HepG2 (cell line): ENCODE data around the gene TRIM54. TPM values are rescaled to one million over a fixed set of nuclear protein-coding genes. Genes with fewer than 3 reads are reported as not detected.

ENCODE experiments used
- CBX5 ChIP-seq: sonication (generic); formaldehyde crosslinking; IDR thresholded peaks from 2 replicates; pipeline ENCODE4 v1.4.0; 2020; ENCODE audit warnings: missing genetic modification reagents, borderline replicate concordance
- CREBL2 ChIP-seq: sonication (generic); formaldehyde crosslinking; IDR thresholded peaks from 2 replicates; pipeline ENCODE4 v1.8.1; 2023; ENCODE audit warnings: missing genetic modification reagents, mild to moderate bottlenecking, borderline replicate concordance
- FUBP1 ChIP-seq: sonication (generic); formaldehyde crosslinking; IDR thresholded peaks from 2 replicates; pipeline ENCODE4 v1.5.1; 2020; ENCODE audit warnings: missing genetic modification reagents, mild to moderate bottlenecking, borderline replicate concordance
- HMG20A ChIP-seq: IDR thresholded peaks from 2 replicates; pipeline ENCODE4 v1.6.1; 2016; ENCODE audit warnings: borderline replicate concordance
- ISX ChIP-seq: sonication (generic); formaldehyde crosslinking; conservative IDR thresholded peaks from 2 replicates; pipeline ENCODE4 v1.5.0; 2020; ENCODE audit warnings: missing genetic modification reagents
- MLXIP ChIP-seq: sonication (generic); formaldehyde crosslinking; IDR thresholded peaks from 2 replicates; pipeline ENCODE4 v1.9.0; 2021; ENCODE audit warnings: missing genetic modification reagents, borderline replicate concordance
- SALL2 ChIP-seq: sonication (generic); formaldehyde crosslinking; IDR thresholded peaks from 2 replicates; pipeline ENCODE4 v1.8.1; 2023; ENCODE audit warnings: mild to moderate bottlenecking, missing genetic modification reagents, inconsistent platforms
- TEAD2 ChIP-seq: sonication (generic); formaldehyde crosslinking; IDR thresholded peaks from 2 replicates; pipeline ENCODE4 v1.9.0; 2021; ENCODE audit warnings: missing genetic modification reagents
- THAP11 ChIP-seq: IDR thresholded peaks from 2 replicates; pipeline ENCODE4 v1.6.1; 2016; ENCODE audit warnings: missing biosample characterization, missing genetic modification reagents
- TMF1 ChIP-seq: sonication (generic); formaldehyde crosslinking; IDR thresholded peaks from 2 replicates; pipeline ENCODE4 v1.8.1; 2022; ENCODE audit warnings: low read depth, missing genetic modification reagents
- ZKSCAN1 ChIP-seq: fragments of 150-350 bp; IDR thresholded peaks from 2 replicates; pipeline ENCODE4 v1.6.1; 2014; ENCODE audit warnings: low read length
- ZMYM3 ChIP-seq: sonication (generic); formaldehyde crosslinking; IDR thresholded peaks from 2 replicates; pipeline ENCODE4 v1.5.1; 2020; ENCODE audit warnings: mild to moderate bottlenecking, missing genetic modification reagents
- ZNF350 ChIP-seq: sonication (generic); formaldehyde crosslinking; IDR thresholded peaks from 2 replicates; pipeline ENCODE4 v1.4.0; 2020; ENCODE audit warnings: mild to moderate bottlenecking, low read depth, missing genetic modification reagents, borderline replicate concordance
- ZNF430 ChIP-seq: sonication (generic); formaldehyde crosslinking; IDR thresholded peaks from 2 replicates; pipeline ENCODE4 v1.9.0; 2021; ENCODE audit warnings: mild to moderate bottlenecking, missing genetic modification reagents
- ZNF446 ChIP-seq: sonication (generic); formaldehyde crosslinking; IDR thresholded peaks from 2 replicates; pipeline ENCODE4 v1.5.0; 2020; ENCODE audit warnings: mild to moderate bottlenecking, missing genetic modification reagents
- polyA plus RNA-seq, 8 experiments: library from polyadenylated mRNA; depleted of rRNA in 3 of 8; stranded (reverse) in 7 of 8; unstranded in 1 of 8; fragments of >200 nt; fragmentation: Illumina TruSeq in 4 of 8; extraction: Trizol in 4 of 8; gene quantifications; 2 replicates each; pipeline versions ENCODE4 v1.2.1 to v1.2.3, GENCODE V29; 2011 to 2016; ENCODE audit warnings: low read depth in 4 of 8, missing spikeins in 1 of 8, mixed read lengths in 1 of 8; ENCODE audit not compliant: insufficient read depth in 1 of 8
- total RNA-seq, 5 experiments: library from RNA; depleted of rRNA; stranded (reverse); fragments of >200 nt; fragmentation: Illumina TruSeq; extraction: Trizol; gene quantifications; 2 replicates each; pipeline ENCODE4 v1.2.3, GENCODE V29; 2016; ENCODE audit warnings: low read depth in 1 of 5

Gene TRIM54
- total and polyA plus RNA-seq, 2 of the 13 experiments (the other 11 are each of a cell fraction or from before 2014, with no cell fraction given): 0.07 to 0.13 TPM

- TF ChIP-seq CBX5 (CRISPR knock-in tag): peak; percentile 86; the same call in 1 of the 2 replicates
- no peak for TF ChIP-seq ZKSCAN1
- no peak; the same call in 1 of the 2 replicates for TF ChIP-seq ZNF430
- TF ChIP-seq HMG20A (CRISPR knock-in tag): no peak
- TF ChIP-seq TEAD2 (CRISPR knock-in tag): 0 out of 2 replicates have a peak, but pooled peaks have one; percentile 48
- no peak for TF ChIP-seq FUBP1
- TF ChIP-seq TMF1 (CRISPR knock-in tag): no peak
- TF ChIP-seq ISX (CRISPR knock-in tag): peak; percentile 40; the same call in 1 of the 2 replicates
- peak; percentile 62; the same call in 1 of the 2 replicates for TF ChIP-seq THAP11 (CRISPR knock-in tag)
- peak; percentile 45; the same call in 1 of the 2 replicates for TF ChIP-seq ZMYM3
- peak; percentile 62; the same call in 1 of the 2 replicates for TF ChIP-seq ZNF350
- 0 out of 2 replicates have a peak, but pooled peaks have one; percentile 47 for TF ChIP-seq SALL2 (CRISPR knock-in tag)
- TF ChIP-seq ZNF446: peak; percentile 94
- TF ChIP-seq MLXIP (CRISPR knock-in tag): peak; percentile 70; the same call in 1 of the 2 replicates
- peak; percentile 87; the same call in 1 of the 2 replicates for TF ChIP-seq CREBL2 (CRISPR knock-in tag)
These were observed 17.3 kb upstream of the TRIM54 start (continued) for GRCh38 chr2:27264753-27265535.
